Vagina (tissue), 2 donors: ENCODE results near the gene DCTN2.

Experiments
- POLR2AphosphoS5 ChIP-seq, 2 donors: sonication (generic); formaldehyde crosslinking; IDR thresholded peaks; one replicate each; pipeline ENCODE4 v1.9.0; 2017; ENCODE audit warnings: antibody characterized with exemption in 2 of 2, mild to moderate bottlenecking in 2 of 2, low read depth in 1 of 2; ENCODE audit not compliant: insufficient read depth in 1 of 2
- TF ChIP-seq, protein P1 (sequence below), 3 experiments: fragments of 450-650 bp in 2 of 3; fragments of 200-600 bp in 1 of 3; sonication (generic) in 1 of 3; IDR thresholded peaks; one replicate each; pipeline ENCODE4 v1.5.1; 2017 to 2019; ENCODE audit warnings: antibody characterized with exemption in 3 of 3, mild to moderate bottlenecking in 2 of 3, moderate library complexity in 2 of 3

DNA sequence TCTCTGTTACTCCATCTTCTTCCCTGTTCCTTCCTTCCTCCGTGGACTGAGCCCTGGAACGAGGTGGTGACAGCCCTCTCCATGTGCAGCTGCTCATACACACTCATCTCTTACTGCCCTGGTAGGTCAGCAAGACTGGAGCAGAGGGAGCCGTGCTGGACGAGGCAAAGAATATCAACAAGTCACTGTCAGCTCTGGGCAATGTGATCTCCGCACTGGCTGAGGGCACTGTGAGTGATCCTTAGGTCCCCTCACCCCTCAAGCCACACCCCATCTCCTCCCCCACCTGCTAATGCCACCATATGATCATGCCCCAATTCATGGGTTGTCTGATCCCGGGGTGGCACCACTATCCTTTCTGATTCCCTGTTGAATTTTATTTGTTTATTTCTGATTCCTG lies 21.8 kb upstream of the DCTN2 start:
- TF ChIP-seq, protein P1, sequence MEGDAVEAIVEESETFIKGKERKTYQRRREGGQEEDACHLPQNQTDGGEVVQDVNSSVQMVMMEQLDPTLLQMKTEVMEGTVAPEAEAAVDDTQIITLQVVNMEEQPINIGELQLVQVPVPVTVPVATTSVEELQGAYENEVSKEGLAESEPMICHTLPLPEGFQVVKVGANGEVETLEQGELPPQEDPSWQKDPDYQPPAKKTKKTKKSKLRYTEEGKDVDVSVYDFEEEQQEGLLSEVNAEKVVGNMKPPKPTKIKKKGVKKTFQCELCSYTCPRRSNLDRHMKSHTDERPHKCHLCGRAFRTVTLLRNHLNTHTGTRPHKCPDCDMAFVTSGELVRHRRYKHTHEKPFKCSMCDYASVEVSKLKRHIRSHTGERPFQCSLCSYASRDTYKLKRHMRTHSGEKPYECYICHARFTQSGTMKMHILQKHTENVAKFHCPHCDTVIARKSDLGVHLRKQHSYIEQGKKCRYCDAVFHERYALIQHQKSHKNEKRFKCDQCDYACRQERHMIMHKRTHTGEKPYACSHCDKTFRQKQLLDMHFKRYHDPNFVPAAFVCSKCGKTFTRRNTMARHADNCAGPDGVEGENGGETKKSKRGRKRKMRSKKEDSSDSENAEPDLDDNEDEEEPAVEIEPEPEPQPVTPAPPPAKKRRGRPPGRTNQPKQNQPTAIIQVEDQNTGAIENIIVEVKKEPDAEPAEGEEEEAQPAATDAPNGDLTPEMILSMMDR (IDR thresholded peaks at IDR 0.05): no peak
- TF ChIP-seq POLR2AphosphoS5 (IDR thresholded peaks at IDR 0.05; ENCODE audit: insufficient read depth in 1 of 2, low read depth in 1 of 2): no peak
